NCI-H2196 (cell line): ENCODE results near the gene TNFRSF14.

Experiments used
- DNase-seq: peaks from one replicate; lab custom pipeline; 2025; ENCODE audit not compliant: unreplicated experiment; lab: John Stamatoyannopoulos, UW

TNFRSF14 gene

DNA sequence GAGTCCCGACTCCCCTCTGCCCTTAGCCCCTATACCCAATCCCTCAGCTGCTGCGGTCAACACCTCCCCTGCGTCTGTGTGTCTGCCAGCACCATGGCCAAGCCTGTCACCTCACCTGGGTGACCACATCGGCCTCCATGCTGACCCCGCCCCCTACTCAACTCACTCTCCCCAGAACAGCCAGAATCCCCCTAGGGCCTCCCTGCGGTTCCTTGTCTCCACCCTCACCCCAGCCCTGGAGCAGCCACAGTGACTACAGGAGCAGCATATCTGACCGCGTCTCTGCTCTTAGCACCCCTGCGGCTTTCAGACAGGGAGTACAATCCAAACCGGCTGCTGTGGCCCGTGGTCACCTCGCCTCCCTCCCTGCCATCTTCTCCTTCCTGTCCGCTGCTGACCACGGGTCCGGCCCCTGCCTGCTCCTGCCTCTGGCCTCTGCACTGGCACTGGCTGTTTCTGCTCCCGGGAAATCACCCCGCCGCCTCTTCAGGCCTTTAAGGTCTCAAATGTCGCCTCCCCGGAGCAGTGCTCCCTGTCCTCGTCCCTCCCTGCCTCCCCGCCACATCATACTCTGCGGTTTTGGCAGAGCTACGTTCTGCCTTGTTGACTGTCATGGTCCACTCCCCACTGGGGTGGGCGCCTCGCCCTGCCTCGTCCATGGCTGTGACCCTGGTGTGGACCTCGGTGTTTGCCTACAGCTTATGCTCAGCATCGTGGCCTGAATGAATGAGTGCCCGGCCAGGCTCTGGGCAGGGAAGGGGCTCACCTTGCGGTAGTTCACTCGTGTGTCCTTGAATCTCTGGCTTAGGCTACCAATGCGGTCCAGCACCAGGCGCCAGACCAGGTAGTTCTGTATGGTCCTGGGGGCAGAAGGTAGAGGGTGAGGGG, 41.5 kb downstream of the TNFRSF14 start:
- no peak for DNase-seq

- DNase-seq: no peak
Observed at GRCh38 chr1:2598329-2598931, 42.3 kb downstream of the TNFRSF14 start.

DNA sequence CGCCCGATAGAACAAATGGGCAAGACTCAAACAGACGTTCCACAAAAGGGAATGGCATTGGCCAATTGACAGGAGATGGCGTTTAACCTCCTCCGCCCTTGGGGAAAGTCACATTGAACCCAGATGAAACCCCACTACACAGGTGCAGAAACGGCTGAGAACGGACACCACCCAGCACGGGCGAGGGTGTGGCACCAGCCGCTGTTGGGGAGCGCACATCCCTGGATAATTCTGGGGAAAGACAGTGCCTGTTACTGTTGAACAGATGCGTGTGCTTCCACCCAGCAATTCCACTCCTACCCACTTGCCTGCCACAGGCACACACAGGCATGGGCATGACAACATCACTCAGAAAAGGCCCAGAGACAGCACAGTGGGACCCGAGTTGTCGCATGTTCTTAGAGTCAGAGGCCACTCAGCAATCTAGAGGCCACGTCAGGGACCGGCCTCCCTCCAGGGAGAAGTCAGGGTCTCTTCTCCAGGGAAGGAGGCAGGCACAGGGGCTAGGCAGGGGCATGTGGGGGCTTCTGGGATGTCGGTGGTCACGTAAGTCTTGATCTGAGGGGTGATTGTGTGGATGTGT, 45.6 kb downstream of the TNFRSF14 start:
- no peak for DNase-seq

DNA sequence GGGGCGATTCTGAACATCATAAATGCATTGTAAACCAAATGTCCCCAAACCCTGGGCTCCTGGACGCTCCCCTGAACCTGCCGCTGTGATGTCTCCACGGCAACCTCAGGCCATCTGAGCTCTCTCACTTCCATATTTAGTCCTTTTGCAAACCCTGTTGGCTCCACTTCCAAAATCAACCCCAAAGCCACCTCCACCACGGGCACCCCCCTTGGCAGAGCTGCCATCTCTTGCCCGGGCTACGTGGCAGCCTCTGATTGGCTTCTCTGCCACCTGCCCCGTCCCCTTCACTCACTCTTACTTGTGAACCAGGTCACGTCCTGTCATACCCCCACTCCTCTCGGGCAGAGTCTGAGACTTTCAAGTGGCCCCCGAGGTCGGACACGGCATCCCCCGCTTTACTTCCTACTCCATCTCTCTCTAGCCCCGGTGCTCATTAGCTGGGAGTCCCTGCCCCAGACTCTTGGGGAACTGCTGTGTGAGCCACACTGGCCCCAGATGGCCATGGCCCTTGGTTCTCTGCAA, 46.2 kb downstream of the TNFRSF14 start:
- DNase-seq: no peak

GRCh38 chr1:2602866-2603520, 46.8 kb downstream of the TNFRSF14 start:
- no peak for DNase-seq

DNA sequence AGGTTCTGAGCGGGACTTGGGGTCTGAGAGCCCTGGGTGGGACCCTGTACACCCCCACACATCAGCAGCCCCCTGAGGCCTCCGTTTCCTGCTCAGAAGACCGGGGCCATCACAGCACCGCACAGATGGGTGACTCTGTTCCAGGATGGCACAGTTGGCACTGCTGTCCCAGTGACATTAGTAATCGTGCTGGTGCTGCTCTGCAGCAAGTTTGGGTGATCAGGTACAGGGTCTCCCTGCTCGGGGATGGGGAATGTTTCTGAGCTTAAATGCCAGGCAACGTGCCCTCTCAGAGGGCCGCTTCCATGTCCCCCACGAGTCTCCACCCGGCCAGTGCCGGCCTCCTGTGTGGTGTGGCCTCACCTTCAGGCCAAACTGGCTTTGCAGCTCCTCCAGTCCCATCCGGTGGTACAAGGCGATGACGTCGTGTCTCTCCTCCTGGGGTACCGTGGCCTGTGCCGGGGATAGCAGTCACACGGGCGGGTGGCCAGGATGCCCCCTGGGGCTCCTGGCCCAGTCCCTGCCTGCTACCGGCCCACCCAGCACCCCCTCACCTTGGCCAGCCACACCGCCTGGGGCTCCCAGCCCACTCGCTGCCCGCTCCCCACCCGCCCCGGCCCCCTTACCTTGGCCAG, 47.5 kb downstream of the TNFRSF14 start:
- DNase-seq: no peak

DNA sequence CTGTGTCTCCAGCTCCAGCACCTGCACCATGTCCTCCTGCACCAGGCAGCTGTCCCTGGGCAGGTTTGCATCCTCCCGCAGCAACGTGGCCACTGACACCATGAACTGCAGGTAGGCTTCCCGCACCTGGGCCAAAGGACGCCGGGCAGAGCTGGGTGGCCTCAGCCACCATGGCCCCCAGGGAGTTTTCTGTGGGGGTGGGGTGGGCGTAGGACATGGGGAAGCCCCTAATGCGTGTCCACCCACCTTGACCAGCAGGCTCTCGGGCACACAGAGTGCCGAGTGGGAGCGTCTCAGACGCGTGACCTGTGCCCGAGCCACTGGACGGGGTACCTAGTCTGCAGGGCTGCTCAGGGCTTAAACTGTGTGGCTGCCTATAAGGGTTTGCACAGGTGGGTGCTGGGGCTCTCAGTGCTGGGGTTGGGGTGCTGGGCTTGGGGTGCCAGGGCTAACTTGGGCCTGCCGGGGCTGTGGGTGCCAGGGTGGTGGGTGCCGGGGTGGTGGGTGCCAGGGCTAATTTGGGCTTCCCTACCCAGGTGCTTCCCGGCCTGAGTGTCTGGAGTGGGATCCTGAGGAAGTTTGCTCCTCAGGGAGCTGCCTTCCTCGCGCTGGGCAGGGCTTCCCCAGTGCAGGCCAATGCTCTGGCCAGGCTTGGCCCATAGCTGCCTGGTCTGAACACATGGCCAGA, 48.1 kb downstream of the TNFRSF14 start:
- no peak for DNase-seq

DNA sequence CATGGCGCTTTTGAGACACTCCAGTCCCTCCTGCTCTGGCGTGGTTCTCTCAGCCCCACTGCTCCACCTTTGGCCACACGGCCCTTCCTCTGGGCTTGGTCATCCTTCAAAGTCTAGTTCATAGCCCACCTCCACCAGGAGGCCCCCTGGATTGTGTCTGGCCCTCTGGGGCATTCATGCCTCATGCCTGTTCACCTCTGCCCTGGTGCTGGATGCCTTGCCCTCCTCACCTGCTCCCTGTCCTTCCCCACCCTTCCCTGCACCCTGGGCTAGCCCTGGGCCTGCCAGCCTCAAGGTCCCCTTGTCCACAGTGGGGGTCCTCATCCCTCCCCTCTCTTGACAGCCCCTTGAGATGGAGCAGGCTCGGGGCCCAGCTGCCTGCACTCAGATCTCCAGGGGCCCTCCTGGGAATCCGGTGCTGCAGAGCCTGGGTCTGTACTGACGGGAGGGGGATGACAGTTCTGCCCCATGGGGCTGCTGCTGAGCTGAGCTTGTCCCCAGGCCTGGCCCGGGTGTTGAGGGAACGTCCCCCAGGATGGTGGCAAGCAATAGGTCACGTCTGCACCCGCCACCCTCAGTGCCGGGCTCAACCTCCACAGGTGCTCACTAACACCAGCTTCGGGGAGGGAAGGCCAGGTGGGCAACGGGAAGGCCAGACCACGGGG, 48.8 kb downstream of the TNFRSF14 start:
- DNase-seq: no peak

DNA sequence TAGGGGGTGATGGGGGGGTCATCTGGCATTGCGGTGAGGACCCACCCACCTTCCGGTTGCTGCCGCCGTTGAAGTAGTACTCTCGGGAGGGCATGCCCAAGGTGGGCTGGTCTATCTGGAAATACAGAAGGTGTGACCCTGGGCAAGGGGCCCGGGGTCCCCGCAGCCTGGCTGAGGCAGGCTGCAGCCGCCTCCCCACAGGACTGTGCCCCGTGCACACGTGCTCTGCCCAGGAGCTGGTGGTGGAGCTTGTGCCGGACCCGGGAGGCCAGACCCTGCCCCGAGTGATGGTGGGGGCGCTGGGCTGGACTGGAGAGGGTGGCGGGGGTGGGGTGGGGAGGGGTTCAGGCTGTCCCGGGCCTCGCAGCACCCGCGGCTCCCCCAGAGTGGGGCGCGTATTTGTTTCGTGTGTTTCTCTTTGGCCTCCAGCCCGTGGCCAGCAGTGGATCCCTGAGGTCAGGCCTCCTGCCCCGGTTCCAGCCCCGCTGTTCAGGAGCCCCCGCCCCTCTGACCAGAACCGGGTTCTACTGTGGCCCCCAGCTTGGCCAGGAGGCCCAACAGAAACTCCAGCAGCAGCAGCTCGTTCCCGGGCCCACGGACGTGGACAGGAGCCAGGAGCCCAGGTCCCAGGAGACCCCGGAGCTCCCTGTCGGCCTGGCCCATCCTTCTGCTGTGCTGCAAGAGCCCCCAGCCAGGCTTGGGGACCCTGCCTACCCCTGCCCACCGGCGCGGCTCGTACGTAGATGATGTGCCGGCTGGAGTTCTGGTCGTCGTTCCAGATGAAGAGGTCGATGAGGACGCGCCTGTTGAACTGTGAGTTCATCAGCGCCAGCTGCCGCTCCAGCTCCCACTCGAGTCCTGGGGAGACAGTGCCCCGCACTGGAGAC, 49.6 kb downstream of the TNFRSF14 start:
- no peak for DNase-seq

DNA sequence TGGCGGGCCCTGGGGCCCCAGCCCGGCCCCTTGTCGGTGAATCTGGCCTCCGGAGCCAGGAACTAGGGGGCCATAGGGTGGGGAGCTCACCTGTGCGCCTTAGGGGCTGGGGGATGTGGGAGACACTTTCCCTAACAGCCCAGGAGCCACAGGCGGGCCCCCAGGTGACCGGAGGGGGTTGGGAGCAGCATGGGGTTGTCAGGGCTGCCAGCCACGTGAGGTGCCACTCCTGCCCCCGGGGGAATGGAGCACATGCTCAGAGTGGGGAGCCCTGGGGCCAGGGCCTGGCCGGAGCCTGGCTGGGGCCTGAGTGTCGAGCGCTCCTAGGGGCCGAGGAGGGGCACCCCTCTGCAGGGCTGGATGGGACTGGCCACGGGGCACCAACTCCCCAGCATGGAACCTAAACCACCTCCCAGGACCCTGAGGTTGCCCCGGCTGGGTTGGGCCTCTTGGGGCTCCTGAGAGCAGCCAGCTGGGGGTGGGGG, 50.3 kb downstream of the TNFRSF14 start:
- DNase-seq: no peak

DNA sequence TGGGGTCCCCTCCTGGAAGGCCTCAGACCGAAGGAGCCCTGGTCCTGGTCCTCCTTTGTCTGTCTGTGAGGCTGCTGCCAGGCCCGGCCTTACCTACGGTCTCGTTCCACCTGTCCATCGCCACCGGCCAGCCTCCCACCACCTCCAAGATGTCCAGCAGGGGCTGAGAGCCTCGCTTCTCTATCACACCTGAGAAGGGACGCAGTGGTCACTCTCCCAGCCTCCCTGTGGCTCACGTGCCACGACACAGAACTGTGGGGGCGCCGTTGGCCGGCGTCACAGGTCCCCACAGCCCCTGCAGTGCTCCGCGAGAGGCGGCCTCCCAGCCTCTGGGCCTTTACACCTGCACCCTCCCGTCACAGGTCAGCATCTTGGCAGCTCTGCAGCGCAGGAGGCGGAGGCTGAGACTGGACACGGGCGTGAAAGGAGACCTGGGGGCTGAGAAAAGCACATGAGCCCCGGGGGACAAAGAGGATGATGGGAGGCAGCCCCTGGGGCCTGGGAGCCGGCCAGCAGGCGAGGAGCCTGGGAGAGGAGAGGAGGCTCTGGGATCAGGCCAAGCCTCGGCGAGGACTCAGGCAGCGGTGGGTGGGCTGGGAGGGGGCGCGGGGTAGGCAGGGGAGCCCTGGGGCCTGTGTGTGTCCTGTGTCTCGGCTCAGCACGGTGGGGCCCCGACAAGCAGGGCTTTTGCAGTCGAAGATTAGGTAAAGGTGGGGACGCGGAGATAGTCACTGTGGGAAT, 50.9 kb downstream of the TNFRSF14 start:
- DNase-seq: no peak

- DNase-seq: no peak
Observed at GRCh38 chr1:2607641-2608091, 51.5 kb downstream of the TNFRSF14 start.

DNA sequence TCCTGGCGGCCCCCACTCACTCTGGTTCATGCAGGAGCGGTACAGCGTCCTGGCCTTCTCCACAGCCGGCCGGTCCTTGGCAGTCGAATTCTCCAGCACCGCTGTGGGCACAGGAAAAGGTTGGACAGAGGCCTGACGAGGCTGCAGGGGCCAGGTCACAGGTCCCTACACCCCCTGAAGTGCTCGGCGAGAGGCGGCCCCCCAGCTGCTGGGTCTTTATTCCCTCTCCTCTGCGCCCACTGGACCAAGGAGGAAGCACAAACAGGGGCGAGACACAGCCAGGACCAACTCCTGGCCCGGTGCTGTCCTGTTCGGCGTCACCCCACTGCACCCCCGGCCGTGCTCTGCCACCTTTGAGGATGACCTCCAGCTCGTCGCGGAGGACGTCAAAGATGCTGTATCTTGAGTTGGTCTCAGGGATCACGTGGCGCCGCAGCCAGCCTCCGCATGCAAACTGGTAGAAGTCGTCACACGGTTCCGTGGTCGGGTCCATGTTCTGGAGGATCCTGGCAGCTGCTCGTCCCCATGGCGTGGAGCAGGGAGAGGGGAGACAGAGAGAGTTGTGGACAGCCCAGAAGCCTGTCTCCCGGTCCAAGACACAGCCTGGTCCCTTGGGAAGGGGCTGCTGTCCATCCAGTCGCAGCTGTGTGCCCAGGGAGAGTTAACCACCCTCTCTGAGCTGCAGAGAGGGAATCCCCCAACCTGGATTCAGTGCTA, 53.3 kb downstream of the TNFRSF14 start:
- no peak for DNase-seq

DNA sequence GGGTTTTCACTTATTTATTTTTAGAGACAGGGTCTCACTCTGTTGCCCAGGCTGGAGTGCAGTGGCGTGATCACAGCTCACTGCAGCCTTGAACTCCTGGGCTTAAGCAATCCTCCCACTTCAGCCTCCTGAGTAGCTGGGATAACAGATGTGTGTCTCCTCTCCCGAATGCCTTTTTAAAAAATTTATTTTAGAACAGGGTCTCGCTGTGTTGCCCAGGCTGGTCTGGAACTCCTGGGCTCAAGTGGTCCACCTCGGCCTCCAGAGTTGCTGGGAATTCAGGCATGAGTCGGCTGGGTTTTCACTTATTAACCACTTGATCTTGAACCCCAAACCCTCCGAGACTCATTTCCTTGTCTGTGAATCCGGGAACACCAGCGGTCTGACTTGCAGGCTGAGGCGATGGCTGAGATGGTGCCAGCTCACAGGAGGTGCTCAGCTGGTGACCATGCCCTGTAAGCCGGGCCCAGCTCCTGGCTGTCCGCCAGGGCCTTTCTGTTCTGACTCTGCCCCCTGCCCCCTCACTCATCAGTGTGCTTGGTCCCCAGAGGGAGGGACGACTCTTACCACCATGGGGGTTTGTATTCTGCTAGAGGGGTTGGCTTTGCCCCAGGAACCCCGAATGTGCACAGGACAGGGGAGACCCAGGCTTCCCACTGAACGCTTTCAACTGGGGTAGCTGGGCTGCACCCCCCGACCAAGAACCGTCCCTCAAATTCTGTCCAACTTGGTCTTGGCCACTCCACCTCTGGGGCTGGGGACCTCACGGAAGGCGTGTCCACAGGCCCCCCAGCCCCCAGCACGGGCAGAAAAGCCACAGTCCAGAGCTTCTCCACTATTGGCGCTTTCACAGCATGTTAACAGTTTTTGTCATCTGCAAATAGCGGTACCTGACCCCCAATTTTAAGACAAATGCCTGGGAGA, 54.1 kb downstream of the TNFRSF14 start:
- DNase-seq: no peak

- DNase-seq: no peak
Observed at GRCh38 chr1:2611031-2611501, 54.9 kb downstream of the TNFRSF14 start.
